H1 (cell line): Measurements from ENCODE around the gene TSTD2. TPM values are rescaled to one million over a fixed set of nuclear protein-coding genes. Genes with fewer than 3 reads are reported as not detected.

ENCODE experiments used
- CTCF ChIA-PET: fragments of 300-600 bp; sonication (Branson Sonifier 250); formaldehyde crosslinking; loops from one replicate; lab custom pipeline; 2021; ENCODE audit not compliant: partially characterized antibody; lab: Charles Lee
- POLR2A ChIA-PET: fragments of 300-600 bp; sonication (Branson Sonifier 250); formaldehyde crosslinking; loops from one replicate; lab custom pipeline; 2021; ENCODE audit warnings: inconsistent platforms; ENCODE audit not compliant: partially characterized antibody; lab: Charles Lee
- DNase-seq, 2 experiments: peaks; one replicate each; pipeline versions ENCODE4 v3.0.0 to v3.0.0-alpha.2; 2010 to 2022; ENCODE audit warnings: low spot score in 2 of 2, low read depth in 1 of 2, mixed read lengths in 1 of 2
- FAIRE-seq: peaks from 2 replicates; lab custom pipeline; 2011; peaks lifted over from hg19 to GRCh38; lab: Jason Lieb, UNC
- H2AFZ ChIP-seq: 2 replicates; pipeline ENCODE4 v1.8.1; 2012; ENCODE audit warnings: low read length, inconsistent platforms
- H2AK5ac ChIP-seq: 2 replicates; pipeline ENCODE4 v1.6.1; 2013; ENCODE audit warnings: low read depth, low read length
- H2BK120ac ChIP-seq: replicated peaks from 2 replicates; pipeline ENCODE3; 2013; ENCODE audit warnings: low read depth, low read length, inconsistent platforms
- H2BK12ac ChIP-seq: 2 replicates; pipeline ENCODE4 v1.6.1; 2013; ENCODE audit warnings: low read depth, low read length
- H2BK15ac ChIP-seq: 2 replicates; pipeline ENCODE4 v1.6.1; 2013; ENCODE audit warnings: low read length
- H2BK20ac ChIP-seq: 2 replicates; pipeline ENCODE4 v1.6.1; 2013; ENCODE audit warnings: low read length
- H2BK5ac ChIP-seq: 2 replicates; pipeline ENCODE4 v1.6.1; 2013; ENCODE audit warnings: low read depth, low read length
- H3K14ac ChIP-seq: 2 replicates; pipeline ENCODE4 v1.6.1; 2013; ENCODE audit warnings: inconsistent platforms; ENCODE audit not compliant: insufficient read length
- H3K18ac ChIP-seq: 2 replicates; pipeline ENCODE4 v1.6.1; 2013; ENCODE audit warnings: low read length; ENCODE audit errors: extremely low read depth
- H3K23ac ChIP-seq: 2 replicates; pipeline ENCODE4 v1.6.1; 2013; ENCODE audit warnings: inconsistent platforms; ENCODE audit not compliant: insufficient read length
- H3K23me2 ChIP-seq: 2 replicates; pipeline ENCODE4 v1.6.1; 2013; ENCODE audit warnings: low read depth, low read length
- H3K27ac ChIP-seq: 2 replicates; pipeline ENCODE4 v1.6.1; 2011; ENCODE audit warnings: low read depth, low read length, inconsistent platforms
- H3K27me3 ChIP-seq, 4 experiments: replicated peaks in 1 of 4; 1 replicate in 1 of 4; 2 replicates in 3 of 4; pipeline versions ENCODE4 v1.6.1 to v1.8.1; 2011 to 2013; ENCODE audit warnings: low read length in 3 of 4, mild to moderate bottlenecking in 3 of 4, inconsistent platforms in 2 of 4, mixed read lengths in 2 of 4, moderate library complexity in 1 of 4; ENCODE audit not compliant: control insufficient read depth in 3 of 4, insufficient read depth in 3 of 4; ENCODE audit errors: extremely low read depth in 1 of 4
- H3K36me3 ChIP-seq, 4 experiments: 2 replicates each; pipeline versions ENCODE4 v1.6.1 to v1.8.1; 2011 to 2013; ENCODE audit warnings: mild to moderate bottlenecking in 4 of 4, low read length in 3 of 4, moderate library complexity in 2 of 4, control low read depth in 1 of 4, inconsistent platforms in 1 of 4; ENCODE audit not compliant: insufficient read depth in 4 of 4, control insufficient read depth in 2 of 4
- H3K4ac ChIP-seq: replicated peaks from 2 replicates; pipeline ENCODE3; 2013; ENCODE audit warnings: low read length, low read depth, mixed read lengths, inconsistent platforms; ENCODE audit not compliant: insufficient read length
- H3K4me1 ChIP-seq, 4 experiments: replicated peaks in 1 of 4; 1 replicate in 1 of 4; 2 replicates in 3 of 4; pipeline versions ENCODE4 v1.6.1 to v1.8.1; 2011 to 2013; ENCODE audit warnings: low read length in 3 of 4, inconsistent platforms in 2 of 4, mixed read lengths in 1 of 4; ENCODE audit not compliant: insufficient read depth in 4 of 4, control insufficient read depth in 3 of 4
- H3K4me2 ChIP-seq, 2 experiments: 2 replicates each; pipeline versions ENCODE4 v1.6.1 to v1.8.1; 2011 to 2013; ENCODE audit warnings: low read depth in 2 of 2, low read length in 2 of 2, control low read depth in 1 of 2, inconsistent platforms in 1 of 2, mild to moderate bottlenecking in 1 of 2; ENCODE audit not compliant: insufficient read depth in 1 of 2
- H3K4me3 ChIP-seq, 4 experiments: fragments of 200-600, 300-600 bp in 1 of 4; sonication (generic), shearing (Covaris generic), sonication (Bioruptor Twin) in 1 of 4; 2 replicates each; pipeline versions ENCODE4 v1.5.1 to v1.8.1; 2011 to 2016; ENCODE audit warnings: low read length in 4 of 4, low read depth in 3 of 4, control low read depth in 2 of 4, inconsistent platforms in 2 of 4, mild to moderate bottlenecking in 2 of 4, mixed read lengths in 1 of 4, moderate library complexity in 1 of 4; ENCODE audit not compliant: insufficient read depth in 2 of 4; ENCODE audit errors: extremely low read depth in 1 of 4
- H3K56ac ChIP-seq: replicated peaks from 2 replicates; pipeline ENCODE3; 2013; ENCODE audit warnings: low read depth, mild to moderate bottlenecking, mixed read lengths, low read length, inconsistent platforms; ENCODE audit not compliant: insufficient read length
- H3K79me1 ChIP-seq: 2 replicates; pipeline ENCODE4 v1.6.1; 2013; ENCODE audit warnings: low read depth, low read length, control low read depth
- H3K79me2 ChIP-seq, 2 experiments: 2 replicates each; pipeline versions ENCODE4 v1.6.1 to v1.8.1; 2012 to 2013; ENCODE audit warnings: low read length in 2 of 2, mild to moderate bottlenecking in 2 of 2, inconsistent platforms in 1 of 2; ENCODE audit not compliant: insufficient read depth in 2 of 2, control insufficient read depth in 1 of 2
- H3K9ac ChIP-seq, 4 experiments: replicated peaks in 1 of 4; 1 replicate in 1 of 4; 2 replicates in 3 of 4; pipeline versions ENCODE4 v1.6.1 to v1.8.1; 2011 to 2013; ENCODE audit warnings: low read depth in 3 of 4, low read length in 3 of 4, control low read depth in 2 of 4, mild to moderate bottlenecking in 2 of 4, moderate library complexity in 2 of 4, inconsistent platforms in 1 of 4; ENCODE audit errors: extremely low read depth in 1 of 4
- H3K9me3 ChIP-seq, 2 experiments: 2 replicates each; pipeline versions ENCODE4 v1.6.1 to v1.8.1; 2012 to 2013; ENCODE audit warnings: mild to moderate bottlenecking in 2 of 2, moderate library complexity in 2 of 2, control low read depth in 1 of 2, inconsistent platforms in 1 of 2, low read depth in 1 of 2, low read length in 1 of 2, mixed read lengths in 1 of 2; ENCODE audit not compliant: insufficient read depth in 2 of 2
- H4K20me1 ChIP-seq, 2 experiments: replicated peaks in 1 of 2; 2 replicates each; pipeline versions ENCODE3 to v1.8.1; 2011 to 2013; ENCODE audit warnings: inconsistent platforms in 2 of 2, low read length in 2 of 2, mild to moderate bottlenecking in 1 of 2; ENCODE audit not compliant: insufficient read depth in 2 of 2, control insufficient read depth in 1 of 2
- H4K5ac ChIP-seq: 2 replicates; pipeline ENCODE4 v1.6.1; 2013; ENCODE audit warnings: low read length, low read depth, mixed read lengths, inconsistent platforms; ENCODE audit not compliant: insufficient read length
- H4K8ac ChIP-seq: 2 replicates; pipeline ENCODE4 v1.8.0; 2013; ENCODE audit warnings: mild to moderate bottlenecking, moderate library complexity, low read length, inconsistent platforms; ENCODE audit not compliant: insufficient read depth; ENCODE audit errors: extremely low read depth
- H4K91ac ChIP-seq: replicated peaks from 2 replicates; pipeline ENCODE3; 2013; ENCODE audit warnings: low read length, mixed read lengths, inconsistent platforms; ENCODE audit not compliant: insufficient read length
- FOSL1 ChIP-seq: IDR thresholded peaks from 2 replicates; pipeline ENCODE4 v1.6.1; 2011; ENCODE audit warnings: mild to moderate bottlenecking, low read depth, low read length, moderate library complexity; ENCODE audit not compliant: insufficient read depth
- JUN ChIP-seq: IDR thresholded peaks from 2 replicates; pipeline ENCODE4 v1.6.1; 2011; ENCODE audit warnings: low read depth, mild to moderate bottlenecking, improper control_type of control experiment, low read length
- KDM1A ChIP-seq: fragments of 200-600, 300-600 bp; sonication (generic); IDR thresholded peaks from 2 replicates; pipeline ENCODE4 v1.7.1; 2016; ENCODE audit warnings: mild to moderate bottlenecking, low read length, borderline replicate concordance
- MAFK ChIP-seq: IDR thresholded peaks from 2 replicates; pipeline ENCODE4 v1.6.1; 2012; ENCODE audit warnings: low read depth, mild to moderate bottlenecking, improper control_type of control experiment, low read length
- NRF1 ChIP-seq: IDR thresholded peaks from 2 replicates; pipeline ENCODE4 v1.6.1; 2011; ENCODE audit warnings: mild to moderate bottlenecking, low read depth, low read length, improper control_type of control experiment
- POU5F1 ChIP-seq: IDR thresholded peaks from 2 replicates; pipeline ENCODE4 v1.6.1; 2011; ENCODE audit warnings: low read depth, mild to moderate bottlenecking, low read length, moderate library complexity
- SIN3A ChIP-seq, 2 experiments: IDR thresholded peaks in 1 of 2; conservative IDR thresholded peaks in 1 of 2; 2 replicates each; pipeline ENCODE4 v1.6.1; 2011 to 2012; ENCODE audit warnings: low read length in 2 of 2, improper control_type of control experiment in 1 of 2, low read depth in 1 of 2, mild to moderate bottlenecking in 1 of 2
- SP1 ChIP-seq: IDR thresholded peaks from 2 replicates; pipeline ENCODE4 v1.6.1; 2011; ENCODE audit warnings: low read depth, low read length
- TAF1 ChIP-seq: IDR thresholded peaks from 2 replicates; pipeline ENCODE4 v1.6.1; 2011; ENCODE audit warnings: mild to moderate bottlenecking, low read depth, low read length
- TAF7 ChIP-seq: optimal IDR thresholded peaks from 2 replicates; pipeline ENCODE3; 2011; ENCODE audit warnings: low read depth, mild to moderate bottlenecking, inconsistent platforms, low read length, moderate library complexity, borderline replicate concordance
- WGBS, 2 experiments: shearing (Covaris generic) in 1 of 2; methylation state at CpG; one replicate each; pipeline versions ENCODE4 v1.1.6 to v1.1.7; 2013 to 2015; ENCODE audit warnings: low lambda C conversion rate in 2 of 2, mixed read lengths in 2 of 2, inconsistent platforms in 1 of 2, low coverage in 1 of 2, missing lambda C conversion rate in 1 of 2; ENCODE audit not compliant: insufficient replicate concordance in 2 of 2, insufficient coverage in 1 of 2, insufficient read length in 1 of 2; ENCODE audit errors: extremely low coverage in 1 of 2, missing lambda C conversion rate in 1 of 2; 5-methylcytosine and 5-hydroxymethylcytosine counted together
- polyA plus RNA-seq, 7 experiments: library from polyadenylated mRNA; depleted of rRNA in 3 of 7; stranded (reverse) in 5 of 7; unstranded in 2 of 7; fragments of >200 nt in 5 of 7; fragments of 200-250 nt in 2 of 7; gene quantifications; 1 replicate in 5 of 7; 2 replicates in 1 of 7; 4 replicates in 1 of 7; pipeline versions ENCODE4 v1.2.1 to v1.2.3, GENCODE V29; 2011 to 2013; ENCODE audit warnings: missing spikeins in 2 of 7, mixed read lengths in 2 of 7
- total RNA-seq: library from RNA; stranded (reverse); fragmentation: NEBNext Ultra II Directional; extraction: Animal tissue kit (Norgen Biotek cat#: 25700); gene quantifications from 2 replicates; pipeline ENCODE4 v1.2.1, GENCODE V29; 2021
- TF ChIP-seq, protein P1 (sequence below): IDR thresholded peaks from 2 replicates; pipeline ENCODE4 v1.6.1; 2011; ENCODE audit warnings: low read depth, mild to moderate bottlenecking, low read length; ENCODE audit not compliant: insufficient read depth

Gene TSTD2
- total and polyA plus RNA-seq, 2 of the 8 experiments (the other 6 are each of a cell fraction or from before 2014, with no cell fraction given) = 16.1 to 17.5 TPM

DNA sequence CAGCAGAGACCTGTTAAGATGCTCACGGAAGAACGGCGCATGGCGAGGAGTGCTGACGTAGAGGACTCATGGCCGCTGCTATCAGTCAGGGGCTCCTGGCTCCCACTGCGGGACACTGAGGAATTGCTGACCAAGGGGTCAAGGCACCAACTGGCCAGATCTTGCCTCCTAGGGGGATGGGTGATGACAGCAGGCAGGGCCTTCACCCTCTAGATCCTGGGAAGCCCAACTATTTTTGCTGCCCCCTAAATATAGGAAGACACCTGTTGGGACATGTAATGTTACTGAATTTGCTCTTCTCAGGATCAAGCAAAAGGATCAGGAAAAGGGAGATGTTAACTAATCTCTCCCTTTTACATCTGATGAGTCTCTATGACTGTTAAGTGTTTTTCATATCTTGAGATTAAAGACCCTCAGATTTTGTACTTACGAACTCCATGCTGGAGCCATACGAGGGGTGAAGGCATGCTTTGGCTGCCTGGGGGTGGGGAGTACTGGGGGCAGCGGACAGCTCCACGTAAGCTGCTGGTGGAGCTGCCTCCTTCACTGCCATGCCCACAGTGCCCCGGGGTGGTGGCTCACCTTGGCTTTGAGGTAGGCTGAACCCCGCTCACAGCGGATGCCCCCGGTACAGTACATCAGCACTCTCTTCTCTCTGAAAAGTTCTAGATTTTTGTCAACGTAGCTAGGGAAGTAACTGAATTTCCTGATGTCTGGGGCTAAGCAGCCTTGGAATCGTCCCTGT, 28.1 kb downstream of the TSTD2 start:
- Histone ChIP-seq H3K9ac (no peak overlapping the region), H2BK20ac (no peak overlapping the region), H3K23ac (no peak overlapping the region), H4K20me1 (no peaks in the 10 kb centered on the region), H3K36me3 (peaks cover 21 to 64% (median 42%) of the 10 kb centered on the region in 4 experiments), H2AFZ (no peak overlapping the region), H3K18ac (no peak overlapping the region), H2BK120ac (no peak overlapping the region), H4K91ac (no peak overlapping the region), H3K27me3 (no peaks in the 10 kb centered on the region), H2BK12ac (no peak overlapping the region), H3K79me1 (no peaks in the 10 kb centered on the region; the same call in 1 of the 2 replicates), H3K4me2 (no peak overlapping the region), H3K4ac (no peak overlapping the region), H4K8ac (no peak overlapping the region), H3K23me2 (no peaks in the 10 kb centered on the region), H3K4me3 (no peak overlapping the region), H4K5ac (no peak overlapping the region), H3K79me2 (no peaks in the 10 kb centered on the region), H2BK5ac (no peak overlapping the region), H3K14ac (no peak overlapping the region), H3K9me3 (no peaks in the 10 kb centered on the region), H3K27ac (no peak overlapping the region), H3K4me1 (no peaks in the 10 kb centered on the region), H3K56ac (no peak overlapping the region), H2BK15ac (no peak overlapping the region), H2AK5ac (no peak overlapping the region)
- CTCF ChIA-PET = interaction anchor here (0.7 to 22.2 kb wide), 4 partner anchors 10 to 135 kb away, joined by 3 to 574 read pairs (median 4); no protein-coding TSS in a partner anchor
- TF ChIP-seq, protein P1, sequence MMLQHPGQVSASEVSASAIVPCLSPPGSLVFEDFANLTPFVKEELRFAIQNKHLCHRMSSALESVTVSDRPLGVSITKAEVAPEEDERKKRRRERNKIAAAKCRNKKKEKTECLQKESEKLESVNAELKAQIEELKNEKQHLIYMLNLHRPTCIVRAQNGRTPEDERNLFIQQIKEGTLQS = no peak
- no peak for TF ChIP-seq SIN3A (conservative IDR thresholded peaks at IDR 0.05 in 1 of 2, IDR thresholded peaks at IDR 0.05 in 1 of 2; ENCODE audit: low read depth in 1 of 2, low read length in 2 of 2)
- no peak for TF ChIP-seq FOSL1
- TF ChIP-seq KDM1A = no peak
- TF ChIP-seq POU5F1 = no peak
- no peak for TF ChIP-seq NRF1
- TF ChIP-seq TAF7 = no peak
- no peak for TF ChIP-seq TAF1
- TF ChIP-seq SP1 = no peak
- no peak for TF ChIP-seq MAFK
- TF ChIP-seq JUN = no peak
- DNase-seq (no peak), FAIRE-seq (no peak)
- 91% methylated on average over 17 of the region's 17 CpGs; no CpG with 5 or more reads in 1 of the 2 experiments for WGBS, 2 experiments
- POLR2A ChIA-PET = no interaction called here
